GM23248 (cell line): ENCODE measurements around the gene KCNJ9.

ENCODE experiments used
- EZH2 ChIP-seq: fragments of 200-600 bp; sonication (generic); IDR thresholded peaks from 2 replicates; pipeline ENCODE4 v1.6.1; 2018; ENCODE audit warnings: antibody characterized with exemption, mild to moderate bottlenecking; ENCODE audit not compliant: insufficient read depth, poor library complexity, severe bottlenecking
- EZH2phosphoT487 ChIP-seq: fragments of 200-600 bp; sonication (generic); IDR thresholded peaks from 2 replicates; pipeline ENCODE4 v1.6.1; 2018; ENCODE audit warnings: antibody characterized with exemption, moderate library complexity, mild to moderate bottlenecking, low read depth; ENCODE audit not compliant: insufficient read depth

DNA sequence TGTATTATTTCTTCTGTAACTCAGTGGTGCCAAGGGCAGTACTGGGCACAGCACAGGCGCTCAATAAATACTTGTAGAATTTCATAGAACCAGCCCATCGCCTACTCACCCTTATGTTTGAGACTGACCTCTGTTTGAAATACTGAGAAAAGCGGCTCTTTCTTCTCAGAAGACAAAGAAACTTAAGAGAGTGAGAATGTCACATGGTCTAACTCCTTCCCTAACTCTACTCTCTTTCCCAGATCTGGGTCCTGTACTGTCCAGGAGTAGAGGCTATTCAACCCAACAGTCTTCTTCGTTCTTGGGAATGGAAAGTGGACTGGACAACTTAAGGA lies 12.9 kb downstream of the KCNJ9 start:
- TF ChIP-seq EZH2 = no peak
- TF ChIP-seq EZH2phosphoT487 = no peak
